Hepatocyte (in vitro differentiated cells): ENCODE data around the gene AKT1.

Experiments used
- EZH2 ChIP-seq: fragments of 200-600 bp; sonication (generic); IDR thresholded peaks from 2 replicates; pipeline ENCODE4 v1.6.1; 2016; ENCODE audit warnings: antibody characterized with exemption, mild to moderate bottlenecking, borderline replicate concordance
- EZH2phosphoT487 ChIP-seq: fragments of 200-600 bp; sonication (generic); IDR thresholded peaks from one replicate; pipeline ENCODE4 v1.6.1; 2018; ENCODE audit warnings: antibody characterized with exemption, mild to moderate bottlenecking, low read depth, moderate library complexity; ENCODE audit not compliant: unreplicated experiment, severe bottlenecking
- TF ChIP-seq, protein P1 (sequence below): fragments of 200-600 bp; sonication (generic); IDR thresholded peaks from 2 replicates; pipeline ENCODE4 v1.5.1; 2016; ENCODE audit warnings: antibody characterized with exemption, mild to moderate bottlenecking; ENCODE audit not compliant: poor library complexity

DNA sequence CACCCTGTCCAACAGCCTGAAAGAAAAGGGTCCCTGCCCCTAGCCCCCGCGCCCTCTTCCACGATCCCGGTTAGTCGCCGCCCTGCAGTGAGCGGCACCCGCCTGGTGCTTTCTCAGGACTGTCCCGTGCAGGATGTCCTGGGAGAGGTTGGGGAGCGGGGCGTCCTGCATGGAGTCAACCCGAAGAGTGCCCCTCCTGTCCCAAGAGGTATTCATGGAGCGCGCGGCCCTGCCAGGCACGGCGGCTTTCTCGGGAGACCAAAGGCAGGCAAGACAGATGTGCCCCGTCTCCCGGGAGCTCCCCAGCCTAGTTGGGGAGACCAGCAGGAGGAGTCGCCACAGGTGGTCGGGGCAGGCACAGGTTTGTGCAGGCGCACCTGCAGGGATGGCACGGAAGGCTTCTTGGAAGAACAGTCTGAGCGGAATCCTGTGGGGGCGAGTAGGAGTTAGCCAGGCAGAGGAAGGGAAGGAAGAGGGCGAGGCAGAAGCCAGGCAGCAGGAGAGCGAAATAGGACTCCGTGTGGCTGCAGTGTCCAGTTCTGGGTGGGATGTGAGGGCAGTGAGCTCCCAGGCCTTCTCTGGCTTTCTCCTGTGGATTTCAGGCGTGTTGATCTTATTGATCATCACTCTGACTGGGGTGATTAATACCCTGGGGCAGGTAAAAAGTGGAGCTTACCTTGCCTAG is 41.9 kb downstream of the AKT1 start:
- TF ChIP-seq EZH2 (no peak), EZH2phosphoT487 (no peak)
- TF ChIP-seq, protein P1, sequence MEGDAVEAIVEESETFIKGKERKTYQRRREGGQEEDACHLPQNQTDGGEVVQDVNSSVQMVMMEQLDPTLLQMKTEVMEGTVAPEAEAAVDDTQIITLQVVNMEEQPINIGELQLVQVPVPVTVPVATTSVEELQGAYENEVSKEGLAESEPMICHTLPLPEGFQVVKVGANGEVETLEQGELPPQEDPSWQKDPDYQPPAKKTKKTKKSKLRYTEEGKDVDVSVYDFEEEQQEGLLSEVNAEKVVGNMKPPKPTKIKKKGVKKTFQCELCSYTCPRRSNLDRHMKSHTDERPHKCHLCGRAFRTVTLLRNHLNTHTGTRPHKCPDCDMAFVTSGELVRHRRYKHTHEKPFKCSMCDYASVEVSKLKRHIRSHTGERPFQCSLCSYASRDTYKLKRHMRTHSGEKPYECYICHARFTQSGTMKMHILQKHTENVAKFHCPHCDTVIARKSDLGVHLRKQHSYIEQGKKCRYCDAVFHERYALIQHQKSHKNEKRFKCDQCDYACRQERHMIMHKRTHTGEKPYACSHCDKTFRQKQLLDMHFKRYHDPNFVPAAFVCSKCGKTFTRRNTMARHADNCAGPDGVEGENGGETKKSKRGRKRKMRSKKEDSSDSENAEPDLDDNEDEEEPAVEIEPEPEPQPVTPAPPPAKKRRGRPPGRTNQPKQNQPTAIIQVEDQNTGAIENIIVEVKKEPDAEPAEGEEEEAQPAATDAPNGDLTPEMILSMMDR: no peak
